ENCODE results near the gene PPM1B.

DNA sequence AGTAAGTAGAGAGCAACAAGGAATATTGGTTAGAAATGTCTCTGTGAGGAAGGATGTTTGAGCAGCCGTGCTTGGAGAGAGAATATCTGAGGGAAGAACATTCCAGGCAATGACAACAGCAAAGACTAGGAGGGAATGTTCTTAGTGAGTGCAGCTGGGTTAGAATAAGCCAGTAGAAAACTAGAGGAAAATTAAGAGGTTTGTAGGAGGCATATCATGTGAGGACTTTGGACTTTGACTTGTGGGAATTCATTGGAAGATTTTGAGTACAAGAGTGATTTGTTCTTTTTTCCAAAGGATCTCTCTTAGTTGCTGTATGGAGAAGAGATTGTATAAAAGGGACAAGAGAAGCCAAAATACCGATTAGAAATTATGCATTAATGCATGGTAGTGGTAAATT, 47.2 kb downstream of the PPM1B start:
- TF ChIP-seq TEAD2 (tag; IDR thresholded peaks at IDR 0.05) (no peak), CTCF (IDR thresholded peaks at IDR 0.05 in 2 of 3, conservative IDR thresholded peaks at IDR 0.05 in 1 of 3; ENCODE audit: insufficient read depth in 2 of 3, low read depth in 1 of 3, low read length in 3 of 3) (no peak), EZH2 (IDR thresholded peaks at IDR 0.05; ENCODE audit: borderline replicate concordance, low read depth, low read length) (no peak), ZNF121 (CRISPR knock-in tag; conservative IDR thresholded peaks at IDR 0.05) (no peak), BHLHE40 (IDR thresholded peaks at IDR 0.05; ENCODE audit: low read length) (no peak), MAX (CRISPR knock-in tag; IDR thresholded peaks at IDR 0.05) (no peak), FUS (optimal IDR thresholded peaks at IDR 0.05; ENCODE audit: low read depth, low read length) (no peak), YY1 (IDR thresholded peaks at IDR 0.05; ENCODE audit: borderline replicate concordance in 1 of 3, control insufficient read depth in 1 of 3, extremely low read depth in 1 of 3, insufficient read depth in 3 of 3, insufficient read length in 1 of 3, insufficient replicate concordance in 2 of 3, low read depth in 1 of 3, low read length in 2 of 3) (no peak), HEY1 (CRISPR knock-in tag; IDR thresholded peaks at IDR 0.05; ENCODE audit: borderline replicate concordance) (no peak), ARID4B (CRISPR knock-in tag; IDR thresholded peaks at IDR 0.05) (no peak)
- TF ChIP-seq, protein P1, sequence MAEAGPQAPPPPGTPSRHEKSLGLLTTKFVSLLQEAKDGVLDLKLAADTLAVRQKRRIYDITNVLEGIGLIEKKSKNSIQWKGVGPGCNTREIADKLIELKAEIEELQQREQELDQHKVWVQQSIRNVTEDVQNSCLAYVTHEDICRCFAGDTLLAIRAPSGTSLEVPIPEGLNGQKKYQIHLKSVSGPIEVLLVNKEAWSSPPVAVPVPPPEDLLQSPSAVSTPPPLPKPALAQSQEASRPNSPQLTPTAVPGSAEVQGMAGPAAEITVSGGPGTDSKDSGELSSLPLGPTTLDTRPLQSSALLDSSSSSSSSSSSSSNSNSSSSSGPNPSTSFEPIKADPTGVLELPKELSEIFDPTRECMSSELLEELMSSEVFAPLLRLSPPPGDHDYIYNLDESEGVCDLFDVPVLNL (CRISPR knock-in tag; IDR thresholded peaks at IDR 0.05; ENCODE audit: low read depth) = no peak

Data from K562 (cell line).